Upper lobe of right lung (tissue), 1 donor: ENCODE results near the gene CNIH2. TPM values are rescaled to one million over a fixed set of nuclear protein-coding genes. Genes with fewer than 3 reads are reported as not detected.

Experiments used
- ATAC-seq: fragments of 200-7000 bp; cut with Tn5 transposase; one replicate; pipeline ENCODE4 v1.9.1; 2020; ENCODE audit warnings: mild to moderate bottlenecking, moderate library complexity
- DNase-seq: peaks from one replicate; pipeline ENCODE4 v3.0.0-alpha.2; 2020
- H3K27ac ChIP-seq: fragments of 200-600 bp; one replicate; pipeline ENCODE4 v1.8.0; 2022
- H3K27me3 ChIP-seq: fragments of 200-600 bp; one replicate; pipeline ENCODE4 v1.8.0; 2022; ENCODE audit warnings: mild to moderate bottlenecking
- H3K36me3 ChIP-seq: fragments of 200-600 bp; one replicate; pipeline ENCODE4 v1.8.0; 2022
- H3K4me1 ChIP-seq: fragments of 200-600 bp; one replicate; pipeline ENCODE4 v1.8.0; 2022
- H3K4me3 ChIP-seq: fragments of 200-600 bp; one replicate; pipeline ENCODE4 v1.8.0; 2022; ENCODE audit warnings: mild to moderate bottlenecking
- H3K9me3 ChIP-seq: fragments of 200-600 bp; one replicate; pipeline ENCODE4 v1.8.0; 2022
- intact Hi-C: fragments of 100-400 bp; cut with DNase I; formaldehyde crosslinking; loops from one replicate; pipeline ENCODE4 v1.11.0; 2022
- total RNA-seq: library from RNA; stranded (reverse); fragmentation: NEBNext Ultra II Directional; extraction: Animal tissue kit (Norgen Biotek cat#: 25700); gene quantifications from one replicate; pipeline ENCODE4 v1.2.1, GENCODE V29; 2021
- TF ChIP-seq, protein P1 (sequence below): fragments of 200-600 bp; IDR thresholded peaks from one replicate; pipeline ENCODE4 v1.8.0; 2022; ENCODE audit warnings: antibody characterized with exemption
- donor health status: DM: no; HTN: yes; CAD: no; lungs with severe emphysema.

The CNIH2 gene
- total RNA-seq, 1 donor from 2014 or later = 1.6 TPM

DNA sequence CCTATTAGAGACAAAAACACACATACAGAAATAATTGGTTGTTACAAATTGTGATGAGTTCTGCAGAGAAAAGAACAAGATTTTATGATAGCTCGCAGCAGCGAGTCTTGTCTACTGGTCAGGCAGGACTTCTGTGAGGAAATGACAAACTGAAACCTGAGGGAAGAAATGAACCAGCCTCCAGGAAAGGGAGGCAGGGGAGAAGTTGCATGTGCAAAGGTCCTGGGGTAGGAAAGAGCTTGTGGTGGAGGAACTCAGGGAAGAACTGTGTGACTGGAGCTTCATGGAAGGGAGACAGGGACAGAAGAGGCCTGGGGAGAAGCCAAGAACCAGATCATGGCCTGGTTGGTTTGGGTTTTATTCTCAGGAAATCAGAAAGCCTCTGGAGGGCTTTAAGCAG is 18.8 kb upstream of the CNIH2 start:
- no peaks in the 10 kb centered on the region for H3K36me3 ChIP-seq
- TF ChIP-seq, protein P1, sequence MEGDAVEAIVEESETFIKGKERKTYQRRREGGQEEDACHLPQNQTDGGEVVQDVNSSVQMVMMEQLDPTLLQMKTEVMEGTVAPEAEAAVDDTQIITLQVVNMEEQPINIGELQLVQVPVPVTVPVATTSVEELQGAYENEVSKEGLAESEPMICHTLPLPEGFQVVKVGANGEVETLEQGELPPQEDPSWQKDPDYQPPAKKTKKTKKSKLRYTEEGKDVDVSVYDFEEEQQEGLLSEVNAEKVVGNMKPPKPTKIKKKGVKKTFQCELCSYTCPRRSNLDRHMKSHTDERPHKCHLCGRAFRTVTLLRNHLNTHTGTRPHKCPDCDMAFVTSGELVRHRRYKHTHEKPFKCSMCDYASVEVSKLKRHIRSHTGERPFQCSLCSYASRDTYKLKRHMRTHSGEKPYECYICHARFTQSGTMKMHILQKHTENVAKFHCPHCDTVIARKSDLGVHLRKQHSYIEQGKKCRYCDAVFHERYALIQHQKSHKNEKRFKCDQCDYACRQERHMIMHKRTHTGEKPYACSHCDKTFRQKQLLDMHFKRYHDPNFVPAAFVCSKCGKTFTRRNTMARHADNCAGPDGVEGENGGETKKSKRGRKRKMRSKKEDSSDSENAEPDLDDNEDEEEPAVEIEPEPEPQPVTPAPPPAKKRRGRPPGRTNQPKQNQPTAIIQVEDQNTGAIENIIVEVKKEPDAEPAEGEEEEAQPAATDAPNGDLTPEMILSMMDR = no peak
- no peaks in the 10 kb centered on the region for H3K27me3 ChIP-seq
- H3K4me3 ChIP-seq = no peak overlapping the region
- intact Hi-C loops = no loop called here
- ATAC-seq (no peak), DNase-seq (no peak)
- peaks cover 12% of the 10 kb centered on the region for H3K4me1 ChIP-seq
- no peaks in the 10 kb centered on the region for H3K9me3 ChIP-seq
- H3K27ac ChIP-seq = no peak overlapping the region

- peaks cover 12% of the 10 kb centered on the region for H3K4me1 ChIP-seq
- no peaks in the 10 kb centered on the region for H3K9me3 ChIP-seq
- no peak overlapping the region for H3K27ac ChIP-seq
- intact Hi-C loops = no loop called here
- ATAC-seq (no peak), DNase-seq (no peak)
- H3K4me3 ChIP-seq = no peak overlapping the region
- TF ChIP-seq, protein P1 = no peak
- H3K36me3 ChIP-seq = no peaks in the 10 kb centered on the region
- H3K27me3 ChIP-seq = no peaks in the 10 kb centered on the region
Measured at GRCh38 chr11:66259956-66260355, 18.0 kb upstream of the CNIH2 start.

GRCh38 chr11:66261578-66261977 is 16.4 kb upstream of the CNIH2 start:
- no peak for ATAC-seq
- Histone ChIP-seq H3K4me1 (peaks cover 12% of the 10 kb centered on the region), H3K27me3 (no peaks in the 10 kb centered on the region), H3K4me3 (no peak overlapping the region), H3K9me3 (no peaks in the 10 kb centered on the region), H3K27ac (no peak overlapping the region), H3K36me3 (no peaks in the 10 kb centered on the region)
- intact Hi-C loops = no loop called here
- TF ChIP-seq, protein P1 = no peak
- no peak for DNase-seq

DNA sequence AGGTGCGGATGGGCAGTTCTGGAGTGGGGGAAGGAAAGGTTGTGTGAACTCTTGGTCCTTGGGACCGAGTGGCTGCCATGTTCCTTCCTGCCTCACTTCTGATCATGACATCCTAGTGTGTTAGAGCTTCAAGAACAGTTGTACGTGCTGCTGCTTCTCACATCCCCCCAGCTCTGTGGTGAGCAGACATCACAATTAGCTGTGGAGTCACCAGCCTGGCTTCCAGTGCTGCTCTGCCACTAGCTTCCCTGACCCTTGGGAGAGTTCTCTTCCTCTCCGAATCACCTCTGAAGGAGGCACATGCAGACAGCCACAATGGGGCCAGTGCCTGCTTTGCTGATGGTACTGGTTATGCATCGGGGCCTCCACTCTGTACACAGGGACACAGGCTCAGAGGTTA is 15.8 kb upstream of the CNIH2 start:
- Histone ChIP-seq H3K36me3 (no peaks in the 10 kb centered on the region), H3K27ac (no peak overlapping the region), H3K9me3 (no peaks in the 10 kb centered on the region), H3K4me3 (no peak overlapping the region), H3K27me3 (no peaks in the 10 kb centered on the region), H3K4me1 (peaks cover 7% of the 10 kb centered on the region)
- intact Hi-C loops = no loop called here
- DNase-seq (no peak), ATAC-seq (no peak)
- TF ChIP-seq, protein P1 = no peak

DNA sequence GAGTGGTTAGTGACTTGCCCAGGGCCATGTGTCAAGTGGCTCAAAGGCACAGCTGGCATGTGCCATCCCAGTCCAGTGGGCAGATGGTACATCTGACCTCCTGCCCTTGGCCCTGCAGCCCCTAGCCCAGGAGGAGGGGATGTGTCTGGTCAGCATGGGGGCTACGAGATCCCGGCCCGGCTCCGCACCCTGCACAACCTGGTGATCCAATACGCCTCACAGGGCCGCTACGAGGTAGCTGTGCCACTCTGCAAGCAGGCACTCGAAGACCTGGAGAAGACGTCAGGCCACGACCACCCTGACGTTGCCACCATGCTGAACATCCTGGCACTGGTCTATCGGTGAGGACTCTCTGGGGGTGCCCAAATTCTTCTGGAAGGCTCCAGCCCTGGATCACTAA is 15.3 kb upstream of the CNIH2 start:
- H3K36me3 ChIP-seq = no peaks in the 10 kb centered on the region
- H3K4me1 ChIP-seq = peaks cover 6% of the 10 kb centered on the region
- intact Hi-C loops = no loop called here
- H3K9me3 ChIP-seq = no peaks in the 10 kb centered on the region
- TF ChIP-seq, protein P1 = no peak
- no peak overlapping the region for H3K27ac ChIP-seq
- no peaks in the 10 kb centered on the region for H3K27me3 ChIP-seq
- ATAC-seq (no peak), DNase-seq (no peak)
- no peak overlapping the region for H3K4me3 ChIP-seq

GRCh38 chr11:66263231-66263630 is 14.7 kb upstream of the CNIH2 start:
- Histone ChIP-seq H3K9me3 (no peaks in the 10 kb centered on the region), H3K27me3 (no peaks in the 10 kb centered on the region), H3K4me3 (no peak overlapping the region), H3K27ac (no peak overlapping the region), H3K36me3 (no peaks in the 10 kb centered on the region), H3K4me1 (peaks cover 6% of the 10 kb centered on the region)
- TF ChIP-seq, protein P1 = no peak
- no peak for ATAC-seq
- no peak for DNase-seq
- intact Hi-C loops = no loop called here
